K562 (cell line): ENCODE measurements around the gene ARL8A.

Source experiments
- BCL6 ChIP-seq: fragments of 250-450 bp; sonication (Bioruptor Pico); IDR thresholded peaks from 2 replicates; pipeline ENCODE4 v1.4.0; 2020
- CBX1 ChIP-seq: sonication (generic); IDR thresholded peaks from 2 replicates; pipeline ENCODE4 v1.6.1; 2016; ENCODE audit warnings: antibody characterized with exemption, low read depth, mild to moderate bottlenecking
- KLF1 ChIP-seq: fragments of 450-650 bp; IDR thresholded peaks from 2 replicates; pipeline ENCODE4 v1.6.1; 2016; ENCODE audit warnings: missing genetic modification characterization, missing compliant biosample characterization
- SMAD3 ChIP-seq: fragments of 450-650 bp; formaldehyde crosslinking; conservative IDR thresholded peaks from 2 replicates; pipeline ENCODE4 v1.4.0; 2020; ENCODE audit warnings: mild to moderate bottlenecking
- TAF1 ChIP-seq: IDR thresholded peaks from 2 replicates; pipeline ENCODE4 v1.6.1; 2011; ENCODE audit warnings: mild to moderate bottlenecking, low read length, moderate library complexity; ENCODE audit not compliant: insufficient read depth, control insufficient read depth, severe bottlenecking; ENCODE audit errors: extremely low read depth
- ZSCAN29 ChIP-seq: fragments of 450-650 bp; IDR thresholded peaks from 2 replicates; pipeline ENCODE4 v1.6.1; 2017
- TF ChIP-seq, protein P1 (sequence below), 3 experiments: IDR thresholded peaks in 2 of 3; conservative IDR thresholded peaks in 1 of 3; 2 replicates each; pipeline ENCODE4 v1.5.1; 2011 to 2012; ENCODE audit warnings: low read length in 3 of 3, mild to moderate bottlenecking in 3 of 3, control low read depth in 2 of 3, improper control_type of control experiment in 1 of 3, inconsistent platforms in 1 of 3, low read depth in 1 of 3, mixed read lengths in 1 of 3, moderate library complexity in 1 of 3; ENCODE audit not compliant: insufficient read depth in 2 of 3
- TF ChIP-seq, protein P2 (sequence below): sonication (generic); formaldehyde crosslinking; IDR thresholded peaks from 2 replicates; pipeline ENCODE4 v1.8.0; 2022; ENCODE audit warnings: missing genetic modification reagents, mild to moderate bottlenecking, borderline replicate concordance

DNA sequence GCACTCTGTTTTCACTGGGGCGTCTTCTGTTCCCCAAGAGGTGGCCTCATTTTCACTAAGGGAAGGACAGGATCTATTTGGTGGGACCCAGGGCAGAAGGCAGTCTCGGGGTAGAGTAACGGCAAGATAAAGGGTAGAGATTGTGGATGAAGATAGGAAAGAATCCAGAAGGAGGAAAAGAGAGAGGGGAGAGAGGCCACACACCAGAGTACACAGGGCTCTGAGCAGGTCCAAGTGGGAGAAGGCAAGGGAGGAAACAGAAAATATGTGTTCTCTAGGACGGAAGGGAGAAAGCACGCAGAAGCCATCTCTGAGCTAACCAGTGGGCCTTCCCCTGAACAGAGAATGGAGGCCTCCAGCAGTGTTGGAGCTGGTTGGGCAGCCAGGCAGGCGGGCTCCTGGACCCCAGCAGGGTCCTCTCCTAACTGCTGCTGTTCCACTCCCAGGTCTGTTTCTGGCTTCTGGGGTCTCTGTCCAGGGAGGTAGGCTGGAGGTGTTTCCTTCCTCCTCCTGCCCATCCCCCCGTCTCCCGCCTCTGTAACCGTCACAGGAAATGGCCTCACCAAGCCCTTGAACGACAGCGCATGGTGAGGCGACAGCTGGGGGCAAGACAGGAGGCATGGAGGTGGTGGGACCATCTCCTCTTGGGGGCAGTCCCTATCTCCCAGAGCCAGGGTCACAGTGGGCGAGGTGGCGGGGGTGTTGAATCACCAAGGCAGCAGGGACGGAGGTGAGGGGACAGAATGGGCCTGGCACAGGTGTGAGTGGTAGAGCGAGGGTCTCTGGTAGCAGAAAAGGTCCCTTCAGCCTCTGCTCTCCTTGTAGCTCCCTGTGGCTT, 15.2 kb upstream of the ARL8A start:
- TF ChIP-seq, protein P1, sequence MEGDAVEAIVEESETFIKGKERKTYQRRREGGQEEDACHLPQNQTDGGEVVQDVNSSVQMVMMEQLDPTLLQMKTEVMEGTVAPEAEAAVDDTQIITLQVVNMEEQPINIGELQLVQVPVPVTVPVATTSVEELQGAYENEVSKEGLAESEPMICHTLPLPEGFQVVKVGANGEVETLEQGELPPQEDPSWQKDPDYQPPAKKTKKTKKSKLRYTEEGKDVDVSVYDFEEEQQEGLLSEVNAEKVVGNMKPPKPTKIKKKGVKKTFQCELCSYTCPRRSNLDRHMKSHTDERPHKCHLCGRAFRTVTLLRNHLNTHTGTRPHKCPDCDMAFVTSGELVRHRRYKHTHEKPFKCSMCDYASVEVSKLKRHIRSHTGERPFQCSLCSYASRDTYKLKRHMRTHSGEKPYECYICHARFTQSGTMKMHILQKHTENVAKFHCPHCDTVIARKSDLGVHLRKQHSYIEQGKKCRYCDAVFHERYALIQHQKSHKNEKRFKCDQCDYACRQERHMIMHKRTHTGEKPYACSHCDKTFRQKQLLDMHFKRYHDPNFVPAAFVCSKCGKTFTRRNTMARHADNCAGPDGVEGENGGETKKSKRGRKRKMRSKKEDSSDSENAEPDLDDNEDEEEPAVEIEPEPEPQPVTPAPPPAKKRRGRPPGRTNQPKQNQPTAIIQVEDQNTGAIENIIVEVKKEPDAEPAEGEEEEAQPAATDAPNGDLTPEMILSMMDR (IDR thresholded peaks at IDR 0.05 in 2 of 3, conservative IDR thresholded peaks at IDR 0.05 in 1 of 3; ENCODE audit: insufficient read depth in 2 of 3, low read depth in 1 of 3, low read length in 3 of 3): 0 out of 6 replicates have a peak, but pooled peaks of 1 of the 3 experiments have one; percentile 39
- no peak; the same call in 1 of the 2 replicates for TF ChIP-seq SMAD3 (CRISPR knock-in tag)
- TF ChIP-seq TAF1: peak; percentile 83
- no peak for TF ChIP-seq ZSCAN29
- no peak for TF ChIP-seq KLF1 (tag)
- 0 out of 2 replicates have a peak, but pooled peaks have one; percentile 13 for TF ChIP-seq CBX1
- TF ChIP-seq, protein P2, sequence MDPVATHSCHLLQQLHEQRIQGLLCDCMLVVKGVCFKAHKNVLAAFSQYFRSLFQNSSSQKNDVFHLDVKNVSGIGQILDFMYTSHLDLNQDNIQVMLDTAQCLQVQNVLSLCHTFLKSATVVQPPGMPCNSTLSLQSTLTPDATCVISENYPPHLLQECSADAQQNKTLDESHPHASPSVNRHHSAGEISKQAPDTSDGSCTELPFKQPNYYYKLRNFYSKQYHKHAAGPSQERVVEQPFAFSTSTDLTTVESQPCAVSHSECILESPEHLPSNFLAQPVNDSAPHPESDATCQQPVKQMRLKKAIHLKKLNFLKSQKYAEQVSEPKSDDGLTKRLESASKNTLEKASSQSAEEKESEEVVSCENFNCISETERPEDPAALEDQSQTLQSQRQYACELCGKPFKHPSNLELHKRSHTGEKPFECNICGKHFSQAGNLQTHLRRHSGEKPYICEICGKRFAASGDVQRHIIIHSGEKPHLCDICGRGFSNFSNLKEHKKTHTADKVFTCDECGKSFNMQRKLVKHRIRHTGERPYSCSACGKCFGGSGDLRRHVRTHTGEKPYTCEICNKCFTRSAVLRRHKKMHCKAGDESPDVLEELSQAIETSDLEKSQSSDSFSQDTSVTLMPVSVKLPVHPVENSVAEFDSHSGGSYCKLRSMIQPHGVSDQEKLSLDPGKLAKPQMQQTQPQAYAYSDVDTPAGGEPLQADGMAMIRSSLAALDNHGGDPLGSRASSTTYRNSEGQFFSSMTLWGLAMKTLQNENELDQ (CRISPR knock-in tag): no peak
- no peak for TF ChIP-seq BCL6 (CRISPR knock-in tag)
